Endothelial cell of umbilical vein (primary cell): ENCODE results near the gene PDZD4. TPM values are rescaled to one million over a fixed set of nuclear protein-coding genes. Genes with fewer than 3 reads are reported as not detected.

Experiments
- BruUV-seq: library from RNA; stranded (reverse); fragments of 400-500 nt; replicated peaks from 2 replicates; lab custom pipeline; 2021; lab: Mats Ljungman, UMichigan
- CTCF ChIA-PET: fragments of 300-600, 350-600 bp; sonication (Branson Sonifier 250); formaldehyde crosslinking; loops from one replicate; lab custom pipeline; 2021; ENCODE audit warnings: antibody characterized with exemption, inconsistent platforms; lab: Charles Lee
- POLR2A ChIA-PET: fragments of 300-600, 350-600 bp; sonication (Branson Sonifier 250); formaldehyde crosslinking; loops from one replicate; lab custom pipeline; 2021; ENCODE audit warnings: antibody characterized with exemption, inconsistent platforms; lab: Charles Lee
- DNase-seq: peaks from one replicate; pipeline ENCODE4 v3.0.0-alpha.2; 2011; ENCODE audit warnings: low read depth, low spot score
- FAIRE-seq: peaks from 2 replicates; lab custom pipeline; 2011; peaks lifted over from hg19 to GRCh38; lab: Jason Lieb, UNC
- H2AFZ ChIP-seq: 2 replicates; pipeline ENCODE4 v1.6.0; 2012; ENCODE audit warnings: low read depth, low read length, control low read depth, inconsistent platforms
- H3K27ac ChIP-seq: 2 replicates; pipeline ENCODE4 v1.5.1; 2011; ENCODE audit warnings: low read depth, mild to moderate bottlenecking, control low read depth, low read length, moderate library complexity; ENCODE audit not compliant: insufficient read depth
- H3K27me3 ChIP-seq, 2 experiments: 2 replicates each; pipeline versions ENCODE4 v1.6.0 to v1.6.1; 2011; ENCODE audit warnings: low read length in 2 of 2, mixed read lengths in 1 of 2; ENCODE audit not compliant: control insufficient read depth in 2 of 2, insufficient read depth in 2 of 2
- H3K36me3 ChIP-seq, 2 experiments: 2 replicates in 1 of 2; 3 replicates in 1 of 2; pipeline ENCODE4 v1.5.1; 2011; ENCODE audit warnings: low read length in 2 of 2, mild to moderate bottlenecking in 1 of 2, moderate library complexity in 1 of 2; ENCODE audit not compliant: control insufficient read depth in 2 of 2, insufficient read depth in 2 of 2; ENCODE audit errors: extremely low read depth in 1 of 2
- H3K4me1 ChIP-seq: 3 replicates; pipeline ENCODE4 v1.5.1; 2011; ENCODE audit warnings: mild to moderate bottlenecking, low read length; ENCODE audit not compliant: control insufficient read depth, insufficient read depth; ENCODE audit errors: extremely low read depth
- H3K4me2 ChIP-seq: 2 replicates; pipeline ENCODE4 v1.6.1; 2011; ENCODE audit warnings: low read length, control low read depth, mixed read lengths; ENCODE audit not compliant: insufficient read depth
- H3K4me3 ChIP-seq, 3 experiments: fragments of 200-600 bp in 1 of 3; sonication (generic), shearing (Covaris generic) in 1 of 3; replicated peaks in 1 of 3; 2 replicates each; pipeline ENCODE4 v1.5.1; 2011 to 2016; ENCODE audit warnings: control low read depth in 3 of 3, low read length in 3 of 3, mild to moderate bottlenecking in 2 of 3, inconsistent platforms in 1 of 3, low read depth in 1 of 3, moderate library complexity in 1 of 3; ENCODE audit not compliant: insufficient read depth in 1 of 3
- H3K79me2 ChIP-seq: 2 replicates; pipeline ENCODE4 v1.6.0; 2012; ENCODE audit warnings: low read length, inconsistent platforms; ENCODE audit not compliant: control insufficient read depth, insufficient read depth
- H3K9ac ChIP-seq: replicated peaks from 2 replicates; pipeline ENCODE3; 2011; ENCODE audit warnings: low read length, control low read depth; ENCODE audit not compliant: insufficient read depth; ENCODE audit errors: extremely low read depth
- H3K9me1 ChIP-seq: replicated peaks from 3 replicates; pipeline ENCODE4 v1.6.0; 2011; ENCODE audit warnings: mild to moderate bottlenecking, low read length; ENCODE audit not compliant: control insufficient read depth, insufficient read depth; ENCODE audit errors: extremely low read depth
- H3K9me3 ChIP-seq: replicated peaks from 2 replicates; pipeline ENCODE4 v1.5.1; 2012; ENCODE audit warnings: low read length, inconsistent platforms; ENCODE audit not compliant: control insufficient read depth, insufficient read depth
- H4K20me1 ChIP-seq: replicated peaks from 2 replicates; pipeline ENCODE3; 2011; ENCODE audit warnings: mild to moderate bottlenecking, low read length; ENCODE audit not compliant: control insufficient read depth, insufficient read depth; ENCODE audit errors: extremely low read depth
- CTCF ChIP-seq, 2 donors: IDR thresholded peaks; 1 replicate in 1 of 2; 2 replicates in 1 of 2; pipeline ENCODE4 v1.5.1; 2011; ENCODE audit warnings: low read length in 2 of 2, mild to moderate bottlenecking in 2 of 2, moderate library complexity in 2 of 2, control low read depth in 1 of 2, inconsistent platforms in 1 of 2, low read depth in 1 of 2; ENCODE audit not compliant: insufficient read depth in 1 of 2; ENCODE audit errors: extremely low read depth in 1 of 2
- EZH2 ChIP-seq: IDR thresholded peaks from 2 replicates; pipeline ENCODE4 v1.6.1; 2012; ENCODE audit warnings: borderline replicate concordance, low read depth, mild to moderate bottlenecking, moderate library complexity, low read length, inconsistent platforms; ENCODE audit not compliant: severe bottlenecking
- FOS ChIP-seq: IDR thresholded peaks from 2 replicates; pipeline ENCODE4 v1.6.1; 2011; ENCODE audit warnings: mild to moderate bottlenecking, low read length, moderate library complexity, borderline replicate concordance; ENCODE audit not compliant: insufficient read depth
- GATA2 ChIP-seq: IDR thresholded peaks from 2 replicates; pipeline ENCODE4 v1.7.0; 2011; ENCODE audit warnings: low read depth, mild to moderate bottlenecking, moderate library complexity, mixed read lengths, low read length; ENCODE audit not compliant: insufficient read length, insufficient read depth
- JUN ChIP-seq: IDR thresholded peaks from 2 replicates; pipeline ENCODE4 v1.6.1; 2011; ENCODE audit warnings: borderline replicate concordance, low read depth; ENCODE audit not compliant: insufficient read length, insufficient read depth
- MAX ChIP-seq: IDR thresholded peaks from 2 replicates; pipeline ENCODE4 v1.6.1; 2011; ENCODE audit not compliant: insufficient read depth, insufficient read length
- MYC ChIP-seq: IDR thresholded peaks from one replicate; pipeline ENCODE4 v1.6.1; 2011; ENCODE audit warnings: mild to moderate bottlenecking, low read depth, low read length
- POLR2A ChIP-seq: IDR thresholded peaks from 2 replicates; pipeline ENCODE4 v1.6.1; 2012; ENCODE audit warnings: low read depth, mild to moderate bottlenecking, control low read depth, low read length
- POLR2AphosphoS5 ChIP-seq: IDR thresholded peaks from 2 replicates; pipeline ENCODE4 v1.6.1; 2012; ENCODE audit warnings: low read depth, mild to moderate bottlenecking, control low read depth, low read length, moderate library complexity; ENCODE audit not compliant: insufficient read depth
- dilution Hi-C: fragments of 300-500 bp; cut with MboI; formaldehyde crosslinking; loops from one replicate; pipeline ENCODE4 v1.15.0; 2019; ENCODE audit warnings: low sequenced_read_pairs; ENCODE audit not compliant: extremely low pct_ligation_motif_present
- intact Hi-C: fragments of 100-400 bp; cut with micrococcal nuclease; formaldehyde crosslinking; loops from one replicate; pipeline ENCODE4 v1.10.0; 2022
- polyA plus RNA-seq, 4 experiments: library from polyadenylated mRNA; depleted of rRNA in 3 of 4; stranded (reverse) in 3 of 4; unstranded in 1 of 4; fragments of >200 nt; gene quantifications; 2 replicates each; pipeline versions ENCODE4 v1.2.1 to v1.2.3, GENCODE V29; 2011 to 2012; ENCODE audit warnings: missing spikeins in 1 of 4
- total RNA-seq: library from RNA; stranded (reverse); gene quantifications from 2 replicates; pipeline ENCODE4 v1.2.3, GENCODE V29; 2021

PDZD4 gene
- total and polyA plus RNA-seq, 2 donors (not counting 3 experiments of a cell fraction or from before 2014, with no cell fraction given) = 0.07 to 0.09 TPM

- Histone ChIP-seq H3K9me3 (no peaks in the 10 kb centered on the region), H3K4me2 (peak overlapping the region; percentile 47), H3K4me1 (peaks cover 20% of the 10 kb centered on the region), H3K9ac (no peak overlapping the region), H4K20me1 (no peaks in the 10 kb centered on the region), H3K4me3 (peak overlapping the region in 1 of 3 experiments; percentile 28), H2AFZ (no peak overlapping the region), H3K36me3 (no peaks in the 10 kb centered on the region), H3K9me1 (no peaks in the 10 kb centered on the region), H3K79me2 (no peaks in the 10 kb centered on the region), H3K27me3 (no peaks in the 10 kb centered on the region), H3K27ac (peak overlapping the region; percentile 75)
- DNase-seq (no peak), FAIRE-seq (no peak)
- ChIA-PET CTCF (interaction anchor here (0.7 to 4.6 kb wide), 3 partner anchors 13 to 184 kb away, joined by 3 to 68 read pairs (median 20); no protein-coding TSS in a partner anchor), POLR2A (no interaction called here)
- BruUV-seq = no TSS peak
- intact Hi-C loops (loop anchor here (1.0 to 10.0 kb wide), 6 partner anchors 30 to 280 kb away; partner anchors contain the start of genes IDH3G and SSR4), dilution Hi-C loops (no loop called here)
- TF ChIP-seq JUN = no peak
- TF ChIP-seq MAX = no peak
- TF ChIP-seq FOS = no peak
- no peak for TF ChIP-seq GATA2
- no peak for TF ChIP-seq MYC
- no peak for TF ChIP-seq EZH2
- TF ChIP-seq POLR2AphosphoS5 = no peak
- no peak for TF ChIP-seq CTCF (IDR thresholded peaks at IDR 0.05; ENCODE audit: extremely low read depth in 1 of 2, insufficient read depth in 1 of 2, low read depth in 1 of 2, low read length in 2 of 2)
- TF ChIP-seq POLR2A = no peak
These were observed 65.6 kb downstream of the PDZD4 start for GRCh38 chrX:153764786-153765137.
